IMR-90 (cell line): Measurements from ENCODE around the gene PHC2. TPM values are rescaled to one million over a fixed set of nuclear protein-coding genes. Genes with fewer than 3 reads are reported as not detected.

ENCODE experiments used
- ATAC-seq: fragments of 200-7000 bp; cut with Tn5 transposase; 2 replicates; pipeline ENCODE4 v1.9.1; 2020; ENCODE audit warnings: low read depth, mild to moderate bottlenecking, moderate library complexity
- BruUV-seq: library from RNA; stranded (reverse); fragments of 400-500 nt; replicated peaks from 2 replicates; lab custom pipeline; 2021; lab: Mats Ljungman, UMichigan
- CTCF ChIA-PET: fragments of 300-600 bp; formaldehyde crosslinking; extraction: SDS; loops from one replicate; lab custom pipeline; 2021; ENCODE audit warnings: antibody characterized with exemption; lab: Yijun Ruan, JAX
- POLR2A ChIA-PET: fragments of 300-600 bp; sonication (Branson Sonifier 250); formaldehyde crosslinking; loops from one replicate; lab custom pipeline; 2022; ENCODE audit warnings: antibody characterized with exemption; ENCODE audit not compliant: unreplicated experiment; lab: Charles Lee
- DNase-seq: peaks from one replicate; pipeline ENCODE4 v3.0.0; 2013
- H2AFZ ChIP-seq: replicated peaks from 2 replicates; pipeline ENCODE3; 2013; ENCODE audit warnings: low read length, mild to moderate bottlenecking; ENCODE audit not compliant: poor library complexity
- H2AK5ac ChIP-seq: 2 replicates; pipeline ENCODE4 v1.6.1; 2013; ENCODE audit warnings: low read depth, low read length, inconsistent platforms
- H2AK9ac ChIP-seq: replicated peaks from 2 replicates; pipeline ENCODE3; 2013; ENCODE audit warnings: mild to moderate bottlenecking, low read depth, low read length, moderate library complexity; ENCODE audit not compliant: poor library complexity
- H2BK120ac ChIP-seq: 2 replicates; pipeline ENCODE4 v1.6.1; 2013; ENCODE audit warnings: low read depth, low read length, inconsistent platforms
- H2BK15ac ChIP-seq: 3 replicates; pipeline ENCODE4 v1.6.1; 2013; ENCODE audit warnings: low read depth, low read length, inconsistent platforms
- H2BK20ac ChIP-seq: 2 replicates; pipeline ENCODE4 v1.6.1; 2013; ENCODE audit warnings: low read depth, mild to moderate bottlenecking, inconsistent platforms, low read length, moderate library complexity
- H2BK5ac ChIP-seq: 2 replicates; pipeline ENCODE4 v1.6.1; 2013; ENCODE audit warnings: mild to moderate bottlenecking, low read depth, low read length, inconsistent platforms; ENCODE audit not compliant: poor library complexity, severe bottlenecking
- H3K14ac ChIP-seq: replicated peaks from 2 replicates; pipeline ENCODE4 v1.6.1; 2013; ENCODE audit warnings: low read depth, low read length, inconsistent platforms
- H3K18ac ChIP-seq: 2 replicates; pipeline ENCODE4 v1.6.1; 2013; ENCODE audit warnings: low read depth, low read length, control low read depth
- H3K23ac ChIP-seq: 2 replicates; pipeline ENCODE4 v1.6.1; 2013; ENCODE audit warnings: low read depth, low read length, inconsistent platforms
- H3K27ac ChIP-seq: 2 replicates; pipeline ENCODE4 v1.5.1; 2013; ENCODE audit warnings: mild to moderate bottlenecking, control low read depth, low read length; ENCODE audit not compliant: insufficient read depth
- H3K27me3 ChIP-seq: 2 replicates; pipeline ENCODE4 v1.6.1; 2013; ENCODE audit warnings: low read length; ENCODE audit not compliant: control insufficient read depth, insufficient read depth
- H3K36me3 ChIP-seq: 2 replicates; pipeline ENCODE4 v1.6.1; 2013; ENCODE audit warnings: low read length, mixed read lengths; ENCODE audit not compliant: control insufficient read depth, insufficient read depth
- H3K4ac ChIP-seq: 2 replicates; pipeline ENCODE4 v1.6.1; 2013; ENCODE audit warnings: low read depth, low read length, inconsistent platforms
- H3K4me1 ChIP-seq: 2 replicates; pipeline ENCODE4 v1.6.1; 2013; ENCODE audit warnings: low read length, mixed read lengths; ENCODE audit not compliant: control insufficient read depth, insufficient read depth
- H3K4me2 ChIP-seq: 2 replicates; pipeline ENCODE4 v1.6.1; 2013; ENCODE audit warnings: low read depth, mild to moderate bottlenecking, control low read depth, low read length, moderate library complexity
- H3K4me3 ChIP-seq: 2 replicates; pipeline ENCODE4 v1.5.1; 2013; ENCODE audit warnings: low read depth, mild to moderate bottlenecking, control low read depth, low read length, moderate library complexity; ENCODE audit not compliant: insufficient read depth
- H3K56ac ChIP-seq: 2 replicates; pipeline ENCODE4 v1.6.1; 2013; ENCODE audit warnings: low read length, inconsistent platforms; ENCODE audit not compliant: insufficient read depth; ENCODE audit errors: extremely low read depth
- H3K79me1 ChIP-seq, 2 experiments: 2 replicates each; pipeline ENCODE4 v1.6.1; 2013; ENCODE audit warnings: low read length in 2 of 2, inconsistent platforms in 1 of 2, low read depth in 1 of 2
- H3K9ac ChIP-seq: 2 replicates; pipeline ENCODE4 v1.6.1; 2013; ENCODE audit warnings: low read depth, low read length, control low read depth
- H3K9me1 ChIP-seq: 2 replicates; pipeline ENCODE4 v1.6.1; 2013; ENCODE audit warnings: low read length, inconsistent platforms; ENCODE audit not compliant: insufficient read depth
- H3K9me3 ChIP-seq: 2 replicates; pipeline ENCODE4 v1.6.1; 2013; ENCODE audit warnings: low read length; ENCODE audit not compliant: control insufficient read depth, insufficient read depth
- H4K20me1 ChIP-seq: 2 replicates; pipeline ENCODE4 v1.6.1; 2013; ENCODE audit warnings: low read length, inconsistent platforms; ENCODE audit not compliant: insufficient read depth
- H4K5ac ChIP-seq: 2 replicates; pipeline ENCODE4 v1.6.1; 2013; ENCODE audit warnings: mild to moderate bottlenecking, low read depth, low read length, control low read depth
- H4K8ac ChIP-seq, 2 experiments: 2 replicates each; pipeline ENCODE4 v1.6.1; 2013; ENCODE audit warnings: low read depth in 2 of 2, low read length in 2 of 2, control low read depth in 1 of 2, inconsistent platforms in 1 of 2
- H4K91ac ChIP-seq: 2 replicates; pipeline ENCODE4 v1.6.1; 2013; ENCODE audit warnings: low read depth, low read length, inconsistent platforms; ENCODE audit not compliant: insufficient read depth
- BHLHE40 ChIP-seq: fragments of 150-350 bp; IDR thresholded peaks from 2 replicates; pipeline ENCODE4 v1.6.1; 2016; ENCODE audit warnings: mild to moderate bottlenecking, low read depth, low read length
- CEBPB ChIP-seq: IDR thresholded peaks from 2 replicates; pipeline ENCODE4 v1.6.1; 2012; ENCODE audit warnings: low read depth, low read length, improper control_type of control experiment
- CHD1 ChIP-seq: IDR thresholded peaks from 2 replicates; pipeline ENCODE4 v1.6.1; 2012; ENCODE audit warnings: low read depth, low read length, improper control_type of control experiment
- MAZ ChIP-seq: IDR thresholded peaks from 2 replicates; pipeline ENCODE4 v1.6.1; 2012; ENCODE audit warnings: low read depth, mild to moderate bottlenecking, low read length, improper control_type of control experiment, moderate library complexity, borderline replicate concordance
- MXI1 ChIP-seq: IDR thresholded peaks from 2 replicates; pipeline ENCODE4 v1.6.1; 2012; ENCODE audit warnings: low read depth, mild to moderate bottlenecking, low read length, moderate library complexity, borderline replicate concordance
- NFE2L2 ChIP-seq: fragments of 150-350 bp; IDR thresholded peaks from 2 replicates; pipeline ENCODE4 v1.6.1; 2016; ENCODE audit warnings: low read depth, mild to moderate bottlenecking, low read length
- POLR2A ChIP-seq: IDR thresholded peaks from 2 replicates; pipeline ENCODE4 v1.6.1; 2012; ENCODE audit warnings: mild to moderate bottlenecking, low read depth, low read length
- RAD21 ChIP-seq: IDR thresholded peaks from 2 replicates; pipeline ENCODE4 v1.6.1; 2012; ENCODE audit warnings: low read length, improper control_type of control experiment
- RCOR1 ChIP-seq: IDR thresholded peaks from 2 replicates; pipeline ENCODE4 v1.6.1; 2012; ENCODE audit warnings: mild to moderate bottlenecking, low read length, improper control_type of control experiment; ENCODE audit not compliant: insufficient replicate concordance
- RFX5 ChIP-seq: IDR thresholded peaks from 2 replicates; pipeline ENCODE4 v1.8.0; 2012; ENCODE audit warnings: low read depth, mild to moderate bottlenecking, low read length, moderate library complexity
- SMC3 ChIP-seq: fragments of 150-350 bp; IDR thresholded peaks from 2 replicates; pipeline ENCODE4 v1.6.1; 2016; ENCODE audit warnings: low read depth, mild to moderate bottlenecking, antibody characterized with exemption, low read length, moderate library complexity
- WGBS, 2 experiments: methylation state at CpG; one replicate each; pipeline versions ENCODE4 v1.1.5 to v1.1.7; 2013; ENCODE audit warnings: missing lambda C conversion rate in 2 of 2; ENCODE audit not compliant: insufficient read length in 1 of 2; ENCODE audit errors: extremely low coverage in 2 of 2; 5-methylcytosine and 5-hydroxymethylcytosine counted together
- dilution Hi-C: fragments of 300-500 bp; cut with HindIII; formaldehyde crosslinking; loops from one replicate; pipeline ENCODE4 v1.14.3; 2018; ENCODE audit warnings: low sequenced_read_pairs; ENCODE audit not compliant: unreplicated experiment
- in situ Hi-C: fragments of 300-500 bp; cut with MboI; formaldehyde crosslinking; loops from 3 replicates; pipeline ENCODE4 v1.14.3; 2019; ENCODE audit warnings: low sequenced_read_pairs, inconsistent platforms, mixed read lengths
- intact Hi-C: fragments of 100-400 bp; cut with micrococcal nuclease; formaldehyde crosslinking; loops from 2 replicates; pipeline ENCODE4 v1.10.0; 2022
- polyA plus RNA-seq, 3 experiments: library from polyadenylated mRNA; depleted of rRNA; stranded (reverse); fragments of >200 nt; gene quantifications; 2 replicates each; pipeline ENCODE4 v1.2.3, GENCODE V29; 2012; ENCODE audit warnings: low replicate concordance in 1 of 3
- total RNA-seq: library from RNA; depleted of rRNA; stranded (reverse); fragments of >200 nt; gene quantifications from 2 replicates; pipeline ENCODE4 v1.2.3, GENCODE V29; 2012
- TF ChIP-seq, protein P1 (sequence below): fragments of 150-350 bp; IDR thresholded peaks from 2 replicates; pipeline ENCODE4 v1.6.1; 2017; ENCODE audit warnings: mild to moderate bottlenecking, antibody characterized with exemption, low read length, low read depth
- TF ChIP-seq, protein P2 (sequence below): fragments of 150-350 bp; IDR thresholded peaks from 2 replicates; pipeline ENCODE4 v1.6.1; 2016; ENCODE audit warnings: low read depth, mild to moderate bottlenecking, low read length, moderate library complexity, borderline replicate concordance
- TF ChIP-seq, protein P3 (sequence below): conservative IDR thresholded peaks from 2 replicates; pipeline ENCODE4 v1.5.1; 2012; ENCODE audit warnings: mild to moderate bottlenecking, low read depth, low read length, improper control_type of control experiment

The PHC2 gene
- total and polyA plus RNA-seq, 2 of the 4 experiments (the other 2 are of a cell fraction): 46.4 to 98.1 TPM

DNA sequence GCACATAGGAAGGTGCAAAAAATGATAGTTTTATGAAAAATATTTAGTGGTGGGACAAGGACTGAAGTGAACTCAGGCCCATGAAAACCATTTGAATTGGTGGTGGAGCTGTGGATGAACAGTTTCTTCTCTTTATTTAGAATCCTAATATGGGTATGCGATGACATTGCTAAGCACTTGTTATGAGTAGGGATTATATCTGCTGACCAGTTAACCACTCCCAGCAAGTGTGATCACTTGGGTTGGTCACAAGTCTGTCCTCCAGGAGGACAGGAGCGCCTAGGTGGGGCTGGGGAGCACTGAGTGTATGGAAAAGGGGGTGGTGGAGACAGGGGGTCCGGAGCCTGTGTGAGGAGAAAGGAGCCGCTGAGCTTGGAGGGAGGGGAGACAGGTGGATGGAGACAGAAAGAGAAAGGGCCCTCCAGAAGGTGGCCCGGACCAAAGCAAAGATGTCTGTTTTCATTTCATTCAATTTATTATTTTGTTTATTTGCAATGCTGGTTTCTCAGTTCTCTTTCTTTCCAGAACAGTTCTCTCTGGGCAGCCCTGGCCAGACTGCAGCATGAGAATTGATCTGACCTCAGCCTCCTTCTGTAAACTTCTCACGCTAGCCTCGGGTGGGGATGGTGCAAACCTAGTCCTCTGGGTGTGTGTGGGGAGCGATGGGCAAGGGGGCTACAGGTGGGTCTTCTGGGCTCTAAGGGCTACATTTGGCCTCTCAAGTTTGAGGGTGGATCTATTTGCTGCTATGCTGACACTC, 31.7 kb upstream of the PHC2 start:
- Histone ChIP-seq H2BK20ac (no peak overlapping the region), H3K79me1 (peaks cover 0 to 2% of the 10 kb centered on the region in 2 experiments; a peak in 1 of 4 replicates), H4K8ac (no peak overlapping the region), H2AK5ac (no peak overlapping the region), H3K36me3 (no peaks in the 10 kb centered on the region), H3K56ac (no peak overlapping the region), H3K9me3 (no peaks in the 10 kb centered on the region), H4K5ac (no peak overlapping the region), H3K4me2 (no peak overlapping the region), H2AFZ (no peak overlapping the region), H3K14ac (no peak overlapping the region), H3K9ac (no peak overlapping the region), H3K27me3 (no peaks in the 10 kb centered on the region), H2AK9ac (no peak overlapping the region), H3K4me1 (peaks cover 14% of the 10 kb centered on the region), H3K27ac (no peak overlapping the region), H3K18ac (no peak overlapping the region), H2BK15ac (no peak overlapping the region), H4K20me1 (peaks cover 4% of the 10 kb centered on the region; the same call in 1 of the 2 replicates), H2BK5ac (no peak overlapping the region), H2BK120ac (no peak overlapping the region), H3K4me3 (no peak overlapping the region), H3K23ac (no peak overlapping the region), H3K4ac (no peak overlapping the region), H3K9me1 (peaks cover 26% of the 10 kb centered on the region), H4K91ac (no peak overlapping the region)
- ATAC-seq: no peak
- no CpG with 5 or more reads among the region's 8 CpGs for WGBS, 2 experiments
- DNase-seq: no peak
- POLR2A ChIA-PET: interaction anchor here (0.6 kb wide), 1 partner anchor 408 kb away, joined by 4 read pairs; no protein-coding TSS in a partner anchor
- CTCF ChIA-PET: no interaction called here
- in situ Hi-C loops: loop anchor here (10.0 kb wide), 2 partner anchors 328 to 368 kb away; no protein-coding TSS in a partner anchor
- BruUV-seq: no TSS peak
- intact Hi-C loops: no loop called here
- dilution Hi-C loops: no loop called here
- TF ChIP-seq CHD1: no peak
- no peak for TF ChIP-seq MAZ
- TF ChIP-seq CEBPB: no peak
- no peak for TF ChIP-seq BHLHE40
- TF ChIP-seq RCOR1: no peak
- no peak for TF ChIP-seq RAD21
- TF ChIP-seq NFE2L2: no peak
- no peak for TF ChIP-seq SMC3
- TF ChIP-seq MXI1: no peak
- no peak for TF ChIP-seq POLR2A
- TF ChIP-seq, protein P1, sequence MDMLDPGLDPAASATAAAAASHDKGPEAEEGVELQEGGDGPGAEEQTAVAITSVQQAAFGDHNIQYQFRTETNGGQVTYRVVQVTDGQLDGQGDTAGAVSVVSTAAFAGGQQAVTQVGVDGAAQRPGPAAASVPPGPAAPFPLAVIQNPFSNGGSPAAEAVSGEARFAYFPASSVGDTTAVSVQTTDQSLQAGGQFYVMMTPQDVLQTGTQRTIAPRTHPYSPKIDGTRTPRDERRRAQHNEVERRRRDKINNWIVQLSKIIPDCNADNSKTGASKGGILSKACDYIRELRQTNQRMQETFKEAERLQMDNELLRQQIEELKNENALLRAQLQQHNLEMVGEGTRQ: no peak
- TF ChIP-seq, protein P2, sequence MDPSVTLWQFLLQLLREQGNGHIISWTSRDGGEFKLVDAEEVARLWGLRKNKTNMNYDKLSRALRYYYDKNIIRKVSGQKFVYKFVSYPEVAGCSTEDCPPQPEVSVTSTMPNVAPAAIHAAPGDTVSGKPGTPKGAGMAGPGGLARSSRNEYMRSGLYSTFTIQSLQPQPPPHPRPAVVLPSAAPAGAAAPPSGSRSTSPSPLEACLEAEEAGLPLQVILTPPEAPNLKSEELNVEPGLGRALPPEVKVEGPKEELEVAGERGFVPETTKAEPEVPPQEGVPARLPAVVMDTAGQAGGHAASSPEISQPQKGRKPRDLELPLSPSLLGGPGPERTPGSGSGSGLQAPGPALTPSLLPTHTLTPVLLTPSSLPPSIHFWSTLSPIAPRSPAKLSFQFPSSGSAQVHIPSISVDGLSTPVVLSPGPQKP: no peak
- TF ChIP-seq RFX5: no peak
- TF ChIP-seq, protein P3, sequence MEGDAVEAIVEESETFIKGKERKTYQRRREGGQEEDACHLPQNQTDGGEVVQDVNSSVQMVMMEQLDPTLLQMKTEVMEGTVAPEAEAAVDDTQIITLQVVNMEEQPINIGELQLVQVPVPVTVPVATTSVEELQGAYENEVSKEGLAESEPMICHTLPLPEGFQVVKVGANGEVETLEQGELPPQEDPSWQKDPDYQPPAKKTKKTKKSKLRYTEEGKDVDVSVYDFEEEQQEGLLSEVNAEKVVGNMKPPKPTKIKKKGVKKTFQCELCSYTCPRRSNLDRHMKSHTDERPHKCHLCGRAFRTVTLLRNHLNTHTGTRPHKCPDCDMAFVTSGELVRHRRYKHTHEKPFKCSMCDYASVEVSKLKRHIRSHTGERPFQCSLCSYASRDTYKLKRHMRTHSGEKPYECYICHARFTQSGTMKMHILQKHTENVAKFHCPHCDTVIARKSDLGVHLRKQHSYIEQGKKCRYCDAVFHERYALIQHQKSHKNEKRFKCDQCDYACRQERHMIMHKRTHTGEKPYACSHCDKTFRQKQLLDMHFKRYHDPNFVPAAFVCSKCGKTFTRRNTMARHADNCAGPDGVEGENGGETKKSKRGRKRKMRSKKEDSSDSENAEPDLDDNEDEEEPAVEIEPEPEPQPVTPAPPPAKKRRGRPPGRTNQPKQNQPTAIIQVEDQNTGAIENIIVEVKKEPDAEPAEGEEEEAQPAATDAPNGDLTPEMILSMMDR: no peak
